Bronchial epithelial cell (primary cell): ENCODE data around the gene KIF13A. TPM values are rescaled to one million over a fixed set of nuclear protein-coding genes. Genes with fewer than 3 reads are reported as not detected.
"Not testable (repeated sequence)": the region's sequence is repeated elsewhere in the genome, so short reads cannot be mapped to it uniquely, and the experiment has no call there.

Source experiments
- DNase-seq: peaks from one replicate; pipeline ENCODE4 v3.0.0-alpha.2; 2010; ENCODE audit warnings: low read depth
- FAIRE-seq: peaks from 2 replicates; lab custom pipeline; 2011; peaks lifted over from hg19 to GRCh38; lab: Jason Lieb, UNC
- H3K27me3 ChIP-seq: 2 replicates; pipeline ENCODE4 v1.5.1; 2011; ENCODE audit warnings: low read length; ENCODE audit not compliant: control insufficient read depth, insufficient read depth
- H3K36me3 ChIP-seq: 2 replicates; pipeline ENCODE4 v1.5.1; 2011; ENCODE audit warnings: low read length; ENCODE audit not compliant: control insufficient read depth, insufficient read depth
- H3K4me3 ChIP-seq: 2 replicates; pipeline ENCODE4 v1.5.1; 2011; ENCODE audit warnings: mild to moderate bottlenecking, low read depth, low read length, control low read depth
- CTCF ChIP-seq: IDR thresholded peaks from 2 replicates; pipeline ENCODE4 v1.5.1; 2011; ENCODE audit warnings: mild to moderate bottlenecking, moderate library complexity, low read length, control low read depth, inconsistent platforms; ENCODE audit not compliant: insufficient read depth, severe bottlenecking
- total RNA-seq: library from RNA; depleted of rRNA; stranded (reverse); fragments of >200 nt; gene quantifications from 2 replicates; pipeline ENCODE4 v1.2.1, GENCODE V29; 2014

KIF13A gene
- total RNA-seq, 1 donor from 2014 or later: 47.4 TPM

- Histone ChIP-seq H3K4me3 (no peak overlapping the region), H3K36me3 (peaks cover 3% of the 10 kb centered on the region), H3K27me3 (no peaks in the 10 kb centered on the region)
- FAIRE-seq (no peak), DNase-seq (no peak)
- no peak for TF ChIP-seq CTCF
These were observed 30.3 kb downstream of the KIF13A start for GRCh38 chr6:17957086-17957485.

GRCh38 chr6:17950095-17950494 is 37.3 kb downstream of the KIF13A start:
- FAIRE-seq (no peak), DNase-seq (no peak)
- Histone ChIP-seq H3K27me3 (no peaks in the 10 kb centered on the region), H3K4me3 (no peak overlapping the region), H3K36me3 (peaks cover 3% of the 10 kb centered on the region)
- no peak for TF ChIP-seq CTCF

- H3K36me3 ChIP-seq: peaks cover 3% of the 10 kb centered on the region
- no peak for FAIRE-seq
- TF ChIP-seq CTCF: no peak
- no peak overlapping the region for H3K4me3 ChIP-seq
- H3K27me3 ChIP-seq: no peaks in the 10 kb centered on the region
- no peak for DNase-seq
These were observed 38.3 kb downstream of the KIF13A start for GRCh38 chr6:17949168-17949567.

- FAIRE-seq (no peak), DNase-seq (no peak)
- Histone ChIP-seq H3K27me3 (no peaks in the 10 kb centered on the region), H3K36me3 (peaks cover 3% of the 10 kb centered on the region), H3K4me3 (no peak overlapping the region)
- no peak for TF ChIP-seq CTCF
These were observed 38.7 kb downstream of the KIF13A start for GRCh38 chr6:17948725-17949124.

- FAIRE-seq, H3K36me3 ChIP-seq: not testable (repeated sequence)
These were observed 39.9 kb downstream of the KIF13A start for GRCh38 chr6:17947574-17947973.

GRCh38 chr6:17945575-17945974 is 41.9 kb downstream of the KIF13A start:
- TF ChIP-seq CTCF: no peak
- Histone ChIP-seq H3K36me3 (no peaks in the 10 kb centered on the region), H3K4me3 (no peak overlapping the region), H3K27me3 (no peaks in the 10 kb centered on the region)
- DNase-seq (no peak), FAIRE-seq (no peak)

More at GRCh38 chr6:17947574-17947973, 39.9 kb downstream of the KIF13A start:
- not testable (repeated sequence) for DNase-seq, H3K4me3 ChIP-seq, H3K27me3 ChIP-seq
